Measurements from ENCODE around the gene FEZ2. TPM values are rescaled to one million over a fixed set of nuclear protein-coding genes. Genes with fewer than 3 reads are reported as not detected.

The FEZ2 gene
- total and polyA plus RNA-seq, 2 of the 8 experiments (the other 6 are each of a cell fraction or from before 2014, with no cell fraction given): 7.5 to 16.4 TPM

DNA sequence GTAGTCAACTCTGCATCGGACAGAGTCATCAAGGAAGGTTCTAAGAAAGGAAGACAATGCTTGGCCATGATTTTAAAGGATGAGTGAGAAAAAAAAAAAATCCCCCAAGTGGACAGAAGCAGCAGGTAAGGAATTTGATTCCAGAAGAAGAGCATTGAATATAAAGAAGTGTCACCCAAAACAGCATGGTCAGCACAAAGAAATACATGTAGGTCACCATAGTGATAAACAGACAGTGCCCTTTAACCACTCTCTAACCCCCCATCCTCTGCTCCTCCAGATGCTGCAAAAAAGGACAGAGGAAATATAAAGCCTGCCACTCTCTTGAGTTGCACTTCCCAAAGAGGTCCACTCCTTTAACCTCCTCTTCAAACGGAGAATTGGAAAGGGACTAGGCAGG lies 23.4 kb downstream of the FEZ2 start:
- Histone ChIP-seq H2BK5ac (ENCODE audit: low read depth, low read length) (no peak overlapping the region), H2AK5ac (ENCODE audit: low read depth, low read length) (no peak overlapping the region), H2BK12ac (ENCODE audit: low read depth, low read length) (no peak overlapping the region), H3K9ac (replicated peaks in 1 of 4; ENCODE audit: extremely low read depth in 1 of 4, low read depth in 3 of 4, low read length in 3 of 4) (no peak overlapping the region), H2BK20ac (ENCODE audit: low read length) (no peak overlapping the region), H2BK15ac (ENCODE audit: low read length) (no peak overlapping the region), H3K79me2 (ENCODE audit: control insufficient read depth in 1 of 2, insufficient read depth in 2 of 2, low read length in 2 of 2) (no peaks in the 10 kb centered on the region), H4K5ac (ENCODE audit: insufficient read length, low read depth, low read length) (no peak overlapping the region), H3K14ac (ENCODE audit: insufficient read length) (no peak overlapping the region), H3K4me2 (ENCODE audit: insufficient read depth in 1 of 2, low read depth in 2 of 2, low read length in 2 of 2) (no peak overlapping the region), H3K27ac (ENCODE audit: low read depth, low read length) (no peak overlapping the region), H3K23ac (ENCODE audit: insufficient read length) (no peak overlapping the region), H4K20me1 (replicated peaks in 1 of 2; ENCODE audit: control insufficient read depth in 1 of 2, insufficient read depth in 2 of 2, low read length in 2 of 2) (no peaks in the 10 kb centered on the region), H4K91ac (replicated peaks; ENCODE audit: insufficient read length, low read length) (no peak overlapping the region), H3K23me2 (ENCODE audit: low read depth, low read length) (no peaks in the 10 kb centered on the region), H3K4ac (replicated peaks; ENCODE audit: insufficient read length, low read depth, low read length) (no peak overlapping the region), H3K56ac (replicated peaks; ENCODE audit: insufficient read length, low read depth, low read length) (no peak overlapping the region), H2BK120ac (replicated peaks; ENCODE audit: low read depth, low read length) (no peak overlapping the region), H3K36me3 (ENCODE audit: control insufficient read depth in 2 of 4, insufficient read depth in 4 of 4, low read length in 3 of 4) (peaks cover 0 to 9% (median 2%) of the 10 kb centered on the region in 4 experiments; a peak in 4 of 8 replicates), H4K8ac (ENCODE audit: extremely low read depth, insufficient read depth, low read length) (no peak overlapping the region), H2AFZ (ENCODE audit: low read length) (no peak overlapping the region), H3K4me1 (replicated peaks in 1 of 4; ENCODE audit: control insufficient read depth in 3 of 4, insufficient read depth in 4 of 4, low read length in 3 of 4) (peaks cover 0 to under 1% (median 0%) of the 10 kb centered on the region in 4 experiments; a peak in 1 of 7 replicates), H3K27me3 (replicated peaks in 1 of 4; ENCODE audit: control insufficient read depth in 3 of 4, extremely low read depth in 1 of 4, insufficient read depth in 3 of 4, low read length in 3 of 4) (no peaks in the 10 kb centered on the region), H3K18ac (ENCODE audit: extremely low read depth, low read length) (no peak overlapping the region), H3K4me3 (ENCODE audit: extremely low read depth in 1 of 4, insufficient read depth in 2 of 4, low read depth in 3 of 4, low read length in 4 of 4) (no peak overlapping the region), H3K79me1 (ENCODE audit: low read depth, low read length) (no peaks in the 10 kb centered on the region), H3K9me3 (ENCODE audit: insufficient read depth in 2 of 2, low read depth in 1 of 2, low read length in 1 of 2) (no peaks in the 10 kb centered on the region)
- WGBS, 2 experiments (ENCODE audit: extremely low coverage in 1 of 2, insufficient coverage in 1 of 2, insufficient read length in 1 of 2, insufficient replicate concordance in 2 of 2, low coverage in 1 of 2, low lambda C conversion rate in 2 of 2, missing lambda C conversion rate in 1 of 2): 94% methylated on average over 2 of the region's 2 CpGs; no CpG with 5 or more reads in 1 of the 2 experiments
- ChIA-PET CTCF (ENCODE audit: partially characterized antibody) (interaction anchor here (1.1 kb wide), 1 partner anchor 90 kb away, joined by 4 read pairs; no protein-coding TSS in a partner anchor), POLR2A (ENCODE audit: partially characterized antibody) (no interaction called here)
- no peak for DNase-seq (ENCODE audit: low read depth in 1 of 2, low spot score in 2 of 2)
- no peak for FAIRE-seq
- TF ChIP-seq TBP (IDR thresholded peaks at IDR 0.05; ENCODE audit: low read depth, low read length): no peak
